Subcutaneous adipose tissue (tissue), 4 donors: ENCODE data around the gene LRRC1. TPM values are rescaled to one million over a fixed set of nuclear protein-coding genes. Genes with fewer than 3 reads are reported as not detected.

Experiments
- CTCF ChIP-seq: fragments of 450-650 bp; IDR thresholded peaks from one replicate; pipeline ENCODE4 v1.5.1; 2016; ENCODE audit warnings: low read depth, mild to moderate bottlenecking, control low read depth, antibody characterized with exemption, moderate library complexity
- total RNA-seq, 4 donors: library from RNA; depleted of rRNA; stranded (reverse); fragments of >200 nt; gene quantifications; one replicate each; pipeline ENCODE4 v1.1.0, GENCODE V29; 2016

LRRC1 gene
- total RNA-seq, 4 donors from 2014 or later = 10.5 to 28.3 (median 18.0) TPM

- TF ChIP-seq CTCF = no peak
Measured at GRCh38 chr6:53906842-53907241, 112.0 kb downstream of the LRRC1 start.

- no peak for TF ChIP-seq CTCF
Measured at GRCh38 chr6:53910834-53911233, 116.0 kb downstream of the LRRC1 start.

- TF ChIP-seq CTCF = no peak
Measured at GRCh38 chr6:53912661-53913060, 117.9 kb downstream of the LRRC1 start.

- TF ChIP-seq CTCF = no peak
Measured at GRCh38 chr6:53913286-53913685, 118.5 kb downstream of the LRRC1 start.

GRCh38 chr6:53915026-53915691, 120.4 kb downstream of the LRRC1 start:
- TF ChIP-seq CTCF = no peak

- TF ChIP-seq CTCF = no peak
Measured at GRCh38 chr6:53916804-53917463, 122.1 kb downstream of the LRRC1 start.

GRCh38 chr6:53917464-53917842, 122.6 kb downstream of the LRRC1 start:
- TF ChIP-seq CTCF = no peak
